RWPE1 (cell line): ENCODE measurements around the gene NSMF.

ENCODE experiments used
- CTCF ChIA-PET: fragments of 350-600 bp; sonication (Branson Sonifier 250); formaldehyde crosslinking; extraction: SDS; loops from one replicate; lab custom pipeline; 2021; lab: Yijun Ruan, JAX
- POLR2A ChIA-PET: fragments of 400-600 bp; formaldehyde crosslinking; extraction: SDS; loops from one replicate; lab custom pipeline; 2020; ENCODE audit warnings: antibody characterized with exemption; ENCODE audit not compliant: low non-redundant PET; lab: Yijun Ruan, JAX
- DNase-seq: peaks from one replicate; pipeline ENCODE4 v3.0.0; 2012; ENCODE audit warnings: low spot score
- H3K27ac ChIP-seq: fragments of 450-650 bp; 2 replicates; pipeline ENCODE4 v1.5.1; 2017
- TF ChIP-seq, protein P1 (sequence below): fragments of 450-650 bp; conservative IDR thresholded peaks from 2 replicates; pipeline ENCODE4 v1.5.1; 2017; ENCODE audit warnings: low read depth, mild to moderate bottlenecking

The NSMF gene

DNA sequence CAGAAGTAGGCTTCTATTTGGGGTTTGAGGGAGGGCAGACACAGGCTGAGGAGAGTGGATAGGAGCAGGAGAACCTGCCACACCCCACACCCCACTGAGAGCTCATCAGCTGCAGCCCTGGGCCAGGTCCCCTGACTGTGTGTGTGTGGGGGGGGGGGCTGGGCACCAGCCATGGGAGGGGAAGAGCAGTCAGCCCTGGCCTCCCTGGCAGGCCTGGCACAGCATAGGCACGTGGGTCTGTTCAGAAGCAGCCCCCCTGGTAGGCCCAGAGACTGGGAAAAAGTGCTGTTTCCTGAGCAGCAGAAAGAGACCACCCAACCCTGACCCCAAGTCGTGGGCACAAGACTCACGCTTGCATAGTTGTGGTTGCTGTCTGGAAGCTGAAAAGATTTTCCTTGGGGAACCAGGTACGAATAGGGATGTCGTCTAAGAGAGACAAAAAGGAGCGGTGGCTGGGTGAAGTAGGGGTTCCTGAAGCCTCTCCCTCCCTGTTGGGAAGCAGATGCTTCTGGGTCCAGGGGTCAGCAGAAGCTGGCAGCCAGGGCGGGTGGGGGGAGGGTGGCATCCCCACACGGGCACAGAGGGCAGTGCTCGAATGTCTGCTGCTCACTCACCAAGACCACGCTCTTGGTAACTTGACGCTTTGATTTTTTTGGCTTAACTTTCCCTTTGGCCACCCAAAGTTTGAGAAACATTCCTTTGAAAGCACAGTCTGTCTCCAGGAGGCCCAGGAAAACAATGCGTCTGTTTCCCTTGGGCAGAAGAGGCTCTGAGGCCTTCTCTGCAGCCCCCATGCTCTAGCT lies 2.9 kb downstream of the NSMF start:
- TF ChIP-seq, protein P1, sequence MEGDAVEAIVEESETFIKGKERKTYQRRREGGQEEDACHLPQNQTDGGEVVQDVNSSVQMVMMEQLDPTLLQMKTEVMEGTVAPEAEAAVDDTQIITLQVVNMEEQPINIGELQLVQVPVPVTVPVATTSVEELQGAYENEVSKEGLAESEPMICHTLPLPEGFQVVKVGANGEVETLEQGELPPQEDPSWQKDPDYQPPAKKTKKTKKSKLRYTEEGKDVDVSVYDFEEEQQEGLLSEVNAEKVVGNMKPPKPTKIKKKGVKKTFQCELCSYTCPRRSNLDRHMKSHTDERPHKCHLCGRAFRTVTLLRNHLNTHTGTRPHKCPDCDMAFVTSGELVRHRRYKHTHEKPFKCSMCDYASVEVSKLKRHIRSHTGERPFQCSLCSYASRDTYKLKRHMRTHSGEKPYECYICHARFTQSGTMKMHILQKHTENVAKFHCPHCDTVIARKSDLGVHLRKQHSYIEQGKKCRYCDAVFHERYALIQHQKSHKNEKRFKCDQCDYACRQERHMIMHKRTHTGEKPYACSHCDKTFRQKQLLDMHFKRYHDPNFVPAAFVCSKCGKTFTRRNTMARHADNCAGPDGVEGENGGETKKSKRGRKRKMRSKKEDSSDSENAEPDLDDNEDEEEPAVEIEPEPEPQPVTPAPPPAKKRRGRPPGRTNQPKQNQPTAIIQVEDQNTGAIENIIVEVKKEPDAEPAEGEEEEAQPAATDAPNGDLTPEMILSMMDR, result no peak
- ChIA-PET CTCF (interaction anchor here (1.8 to 2.1 kb wide), 2 partner anchors 10 to 78 kb away, joined by 4 to 7 read pairs; no protein-coding TSS in a partner anchor), POLR2A (interaction anchor here (0.6 kb wide), 1 partner anchor 154 kb away, joined by 7 read pairs; the partner anchor contains the start of gene NRARP)
- DNase-seq, result no peak
- H3K27ac ChIP-seq, result peak overlapping the region; percentile 74

DNA sequence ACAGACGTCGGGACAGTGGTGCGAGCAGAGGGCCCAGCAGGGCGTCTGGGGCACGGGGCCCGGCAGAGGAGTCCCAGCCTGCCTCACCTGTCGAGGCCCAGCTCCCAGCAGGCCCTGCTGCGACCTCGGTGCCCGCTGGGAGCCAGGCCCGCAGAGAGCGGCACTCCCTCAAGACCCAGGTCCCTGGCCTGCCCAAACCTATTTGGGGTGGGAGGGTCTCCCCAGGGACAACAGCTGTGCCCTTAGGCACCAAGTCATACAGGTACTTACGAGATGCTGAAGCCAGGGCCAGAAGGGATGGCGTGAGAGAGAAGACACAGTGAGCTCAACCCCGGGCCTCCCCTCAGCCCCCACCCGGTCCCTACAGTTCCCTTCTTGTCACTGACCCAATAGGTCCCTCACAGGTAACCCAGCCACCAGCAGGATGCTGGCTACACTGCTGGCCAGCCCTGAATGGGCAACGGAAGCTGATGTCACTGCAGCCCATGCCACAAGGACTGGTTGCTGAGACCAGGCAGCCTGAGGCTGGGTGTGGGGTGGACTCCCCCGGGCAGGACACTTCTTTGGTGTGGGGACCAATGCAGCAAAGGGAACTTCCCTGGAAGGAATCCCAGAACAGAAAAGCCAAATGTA lies 3.7 kb downstream of the NSMF start:
- ChIA-PET POLR2A (interaction anchor here (0.6 kb wide), 2 partner anchors 14 to 153 kb away, joined by 5 to 7 read pairs; partner anchors contain the start of gene NRARP), CTCF (interaction anchor here (0.6 to 2.1 kb wide), 2 partner anchors 9 to 10 kb away, joined by 4 to 7 read pairs; no protein-coding TSS in a partner anchor)
- H3K27ac ChIP-seq, result peak overlapping the region; percentile 74
- DNase-seq, result no peak
- TF ChIP-seq, protein P1, result no peak

DNA sequence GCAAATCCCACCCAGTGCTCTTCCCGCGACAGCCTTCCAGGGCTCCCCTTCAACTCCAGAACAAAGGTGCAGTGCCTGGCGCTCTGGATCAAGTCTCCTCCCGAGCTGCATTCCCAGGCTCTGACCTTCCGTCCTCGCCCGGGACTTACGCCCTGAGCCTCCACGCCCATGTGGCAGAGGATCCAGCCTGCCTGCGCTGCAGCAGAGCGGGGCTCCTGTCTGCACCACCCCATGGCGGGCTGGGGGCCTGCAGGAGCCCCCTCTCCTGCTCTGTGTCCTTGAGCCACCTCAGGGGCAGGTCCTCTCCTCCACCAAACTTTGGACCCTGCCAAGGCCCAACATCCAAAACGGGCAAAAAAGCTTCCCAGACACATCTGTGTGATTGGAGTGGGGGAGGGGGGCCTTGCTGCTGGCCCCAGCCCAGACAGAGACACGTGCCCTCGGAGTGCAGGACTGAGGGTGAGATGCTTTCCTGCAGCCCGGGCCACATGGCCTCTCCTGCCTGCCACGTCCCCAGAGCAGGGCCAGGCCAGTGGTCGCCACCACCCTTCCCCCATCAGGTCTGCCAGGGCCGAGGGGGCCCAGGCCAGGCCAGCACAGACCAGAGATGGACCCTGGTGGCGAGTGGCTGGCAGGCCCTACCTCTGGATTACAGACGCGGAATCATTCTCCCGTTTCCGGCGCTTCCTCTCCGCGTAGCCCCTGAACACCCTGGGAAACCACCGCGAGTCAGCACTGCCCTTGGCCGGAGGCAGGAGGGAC lies 4.4 kb downstream of the NSMF start:
- H3K27ac ChIP-seq, result peak overlapping the region; percentile 74
- TF ChIP-seq, protein P1, result no peak
- ChIA-PET CTCF (interaction anchor here (0.6 kb wide), 2 partner anchors 9 to 507 kb away, joined by 4 read pairs; no protein-coding TSS in a partner anchor), POLR2A (interaction anchor here (0.6 kb wide), 1 partner anchor 13 kb away, joined by 5 read pairs; no protein-coding TSS in a partner anchor)
- no peak for DNase-seq

DNA sequence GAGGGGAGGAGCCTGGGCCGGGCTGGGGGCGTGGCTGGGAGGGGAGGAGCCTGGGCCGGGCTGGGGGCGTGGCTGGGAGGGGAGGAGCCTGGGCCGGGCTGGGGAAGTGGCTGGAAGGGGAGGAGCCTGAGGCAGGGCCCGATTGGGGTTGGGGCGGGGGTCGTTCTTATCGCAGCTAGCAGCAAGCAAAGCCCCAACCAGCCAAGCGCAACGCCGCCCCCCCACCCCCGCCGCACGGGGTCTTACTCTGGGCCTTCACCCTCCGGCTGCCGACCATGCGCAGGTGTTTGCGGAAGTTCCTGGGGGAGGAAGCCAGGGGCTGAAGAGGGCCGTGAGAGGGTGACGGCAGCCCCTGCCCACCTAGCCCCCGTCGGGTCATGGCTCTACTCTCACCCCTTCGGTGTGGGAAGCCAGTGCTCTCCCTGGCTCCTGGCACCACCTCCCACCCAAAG lies 5.0 kb downstream of the NSMF start:
- no peak for DNase-seq
- ChIA-PET CTCF (interaction anchor here (0.6 kb wide), 1 partner anchor 506 kb away, joined by 4 read pairs; no protein-coding TSS in a partner anchor), POLR2A (no interaction called here)
- TF ChIP-seq, protein P1, result no peak
- peak overlapping the region; percentile 74 for H3K27ac ChIP-seq

DNA sequence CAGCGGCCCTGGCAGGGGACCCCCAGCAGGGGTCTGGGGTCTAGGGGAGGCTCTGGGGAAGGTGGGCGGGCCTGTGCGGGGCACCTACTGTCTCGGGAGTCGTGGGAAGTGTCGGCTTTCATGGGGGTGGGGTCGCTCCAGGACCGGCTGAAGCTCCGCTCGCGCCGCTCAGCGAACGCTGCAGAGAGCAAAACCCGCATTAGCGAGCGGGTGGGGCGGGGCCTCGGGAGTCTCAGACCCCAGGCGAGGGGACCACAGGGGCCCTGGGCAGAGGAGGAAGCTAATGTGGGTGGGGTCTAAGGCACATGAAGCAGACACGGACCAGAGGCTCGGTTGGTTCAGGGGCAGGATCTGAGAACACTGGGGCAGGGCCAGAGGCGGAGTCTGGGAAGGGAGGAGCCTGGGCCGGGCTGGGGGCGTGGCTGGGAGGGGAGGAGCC lies 5.5 kb downstream of the NSMF start:
- peak overlapping the region; percentile 74 for H3K27ac ChIP-seq
- ChIA-PET POLR2A (no interaction called here), CTCF (interaction anchor here (0.6 to 1.3 kb wide), 3 partner anchors 9 to 427 kb away, joined by 3 to 4 read pairs (median 3); no protein-coding TSS in a partner anchor)
- TF ChIP-seq, protein P1, result no peak
- DNase-seq, result peak; percentile 85
